PC-3 (cell line): ENCODE results near the gene WTIP.

Experiments used
- CTCF ChIP-seq: fragments of 300-600 bp; sonication (generic); conservative IDR thresholded peaks from 2 replicates; pipeline ENCODE4 v1.5.1; 2017; ENCODE audit warnings: antibody characterized with exemption, low read depth, mild to moderate bottlenecking, low read length
- EZH2 ChIP-seq: fragments of 300-600 bp; sonication (generic); IDR thresholded peaks from one replicate; pipeline ENCODE4 v1.6.1; 2017; ENCODE audit warnings: antibody characterized with exemption, mild to moderate bottlenecking, low read length; ENCODE audit not compliant: unreplicated experiment
- EZH2phosphoT487 ChIP-seq: fragments of 300-600 bp; sonication (generic); IDR thresholded peaks from 2 replicates; pipeline ENCODE4 v1.6.1; 2018; ENCODE audit warnings: mild to moderate bottlenecking, antibody characterized with exemption, low read length, borderline replicate concordance

DNA sequence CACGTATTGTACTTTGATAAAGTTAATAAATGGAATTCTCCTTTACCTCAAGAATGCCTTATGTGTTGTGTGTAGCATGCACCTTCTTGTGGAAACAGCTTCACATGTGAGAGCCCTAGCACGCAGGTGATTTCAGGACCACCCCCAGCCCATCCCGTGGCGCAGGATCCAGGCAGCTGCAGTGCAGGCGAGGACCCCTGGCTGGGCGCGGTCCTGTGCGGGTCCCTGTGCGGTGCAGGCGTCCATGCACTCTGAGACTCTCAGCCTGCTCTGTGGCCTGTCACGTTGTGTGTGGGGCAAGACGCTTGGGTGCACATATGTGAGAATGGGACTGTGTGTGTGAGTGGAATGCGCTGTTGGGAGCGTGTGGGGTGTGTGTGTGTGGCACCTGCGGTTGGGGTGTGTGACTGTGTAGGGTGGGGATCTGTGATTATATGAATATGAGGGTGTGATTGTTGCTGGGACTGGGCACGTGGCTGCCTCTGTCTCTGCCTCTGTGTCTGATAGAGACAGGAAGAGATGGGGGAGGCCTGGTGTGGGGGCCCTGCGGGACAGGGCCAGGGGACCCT is 30.8 kb downstream of the WTIP start:
- TF ChIP-seq CTCF (no peak), EZH2 (no peak), EZH2phosphoT487 (no peak)
